ENCODE measurements around the gene ICOS. TPM values are rescaled to one million over a fixed set of nuclear protein-coding genes. Genes with fewer than 3 reads are reported as not detected.

The ICOS gene
- total and polyA plus RNA-seq, 2 of the 4 experiments (the other 2 are of a cell fraction), result not detected

- Histone ChIP-seq H3K79me1 (ENCODE audit: low read depth in 1 of 2, low read length in 2 of 2) (no peaks in the 10 kb centered on the region), H3K27me3 (ENCODE audit: control insufficient read depth, insufficient read depth, low read length) (peaks cover 1% of the 10 kb centered on the region; the same call in 1 of the 2 replicates), H3K18ac (ENCODE audit: low read depth, low read length) (no peak overlapping the region), H3K4ac (ENCODE audit: low read depth, low read length) (no peak overlapping the region), H3K23ac (ENCODE audit: low read depth, low read length) (no peak overlapping the region), H2BK5ac (ENCODE audit: low read depth, low read length, poor library complexity, severe bottlenecking) (no peak overlapping the region), H2AK5ac (ENCODE audit: low read depth, low read length) (no peak overlapping the region), H3K4me2 (ENCODE audit: low read depth, low read length) (no peak overlapping the region), H2BK20ac (ENCODE audit: low read depth, low read length) (no peak overlapping the region), H3K36me3 (ENCODE audit: control insufficient read depth, insufficient read depth, low read length) (no peaks in the 10 kb centered on the region), H4K91ac (ENCODE audit: insufficient read depth, low read depth, low read length) (no peak overlapping the region), H3K14ac (replicated peaks; ENCODE audit: low read depth, low read length) (no peak overlapping the region), H3K4me1 (ENCODE audit: control insufficient read depth, insufficient read depth, low read length) (no peaks in the 10 kb centered on the region), H3K56ac (ENCODE audit: extremely low read depth, insufficient read depth, low read length) (no peak overlapping the region), H2AK9ac (replicated peaks; ENCODE audit: low read depth, low read length, poor library complexity) (no peak overlapping the region), H3K4me3 (ENCODE audit: insufficient read depth, low read depth, low read length) (no peak overlapping the region), H4K5ac (ENCODE audit: low read depth, low read length) (no peak overlapping the region), H2BK120ac (ENCODE audit: low read depth, low read length) (no peak overlapping the region), H3K9me1 (ENCODE audit: insufficient read depth, low read length) (no peaks in the 10 kb centered on the region), H2AFZ (replicated peaks; ENCODE audit: low read length, poor library complexity) (no peak overlapping the region), H3K27ac (ENCODE audit: insufficient read depth, low read length) (no peak overlapping the region), H4K8ac (ENCODE audit: low read depth in 2 of 2, low read length in 2 of 2) (no peak overlapping the region), H3K9ac (ENCODE audit: low read depth, low read length) (no peak overlapping the region), H2BK15ac (ENCODE audit: low read depth, low read length) (no peak overlapping the region), H3K9me3 (ENCODE audit: control insufficient read depth, insufficient read depth, low read length) (no peaks in the 10 kb centered on the region), H4K20me1 (ENCODE audit: insufficient read depth, low read length) (no peaks in the 10 kb centered on the region)
- WGBS, 2 experiments (ENCODE audit: extremely low coverage in 2 of 2, insufficient read length in 1 of 2), result 68% methylated on average over 4 of the region's 4 CpGs; no CpG with 5 or more reads in 1 of the 2 experiments
- DNase-seq (no peak), ATAC-seq (ENCODE audit: low read depth) (no peak)
- ChIA-PET POLR2A (ENCODE audit: unreplicated experiment) (no interaction called here), CTCF (no interaction called here)
- intact Hi-C loops (cut with micrococcal nuclease), result no loop called here
- dilution Hi-C loops (cut with HindIII; ENCODE audit: low sequenced_read_pairs, unreplicated experiment), result no loop called here
- in situ Hi-C loops (cut with MboI; ENCODE audit: low sequenced_read_pairs), result no loop called here
- no TSS peak for BruUV-seq (replicated peaks)
- TF ChIP-seq RAD21 (IDR thresholded peaks at IDR 0.05; ENCODE audit: low read length) (no peak), CTCF (conservative IDR thresholded peaks at IDR 0.05; ENCODE audit: low read depth, low read length) (no peak), SMC3 (IDR thresholded peaks at IDR 0.05; ENCODE audit: low read depth, low read length) (no peak), CHD1 (IDR thresholded peaks at IDR 0.05; ENCODE audit: low read depth, low read length) (no peak), USF2 (IDR thresholded peaks at IDR 0.05; ENCODE audit: low read depth, low read length) (no peak), RFX5 (IDR thresholded peaks at IDR 0.05; ENCODE audit: low read depth, low read length) (no peak), MAFK (IDR thresholded peaks at IDR 0.05; ENCODE audit: low read depth, low read length) (no peak), MAZ (IDR thresholded peaks at IDR 0.05; ENCODE audit: borderline replicate concordance, low read depth, low read length) (no peak)
- TF ChIP-seq, protein P1, sequence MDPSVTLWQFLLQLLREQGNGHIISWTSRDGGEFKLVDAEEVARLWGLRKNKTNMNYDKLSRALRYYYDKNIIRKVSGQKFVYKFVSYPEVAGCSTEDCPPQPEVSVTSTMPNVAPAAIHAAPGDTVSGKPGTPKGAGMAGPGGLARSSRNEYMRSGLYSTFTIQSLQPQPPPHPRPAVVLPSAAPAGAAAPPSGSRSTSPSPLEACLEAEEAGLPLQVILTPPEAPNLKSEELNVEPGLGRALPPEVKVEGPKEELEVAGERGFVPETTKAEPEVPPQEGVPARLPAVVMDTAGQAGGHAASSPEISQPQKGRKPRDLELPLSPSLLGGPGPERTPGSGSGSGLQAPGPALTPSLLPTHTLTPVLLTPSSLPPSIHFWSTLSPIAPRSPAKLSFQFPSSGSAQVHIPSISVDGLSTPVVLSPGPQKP (IDR thresholded peaks at IDR 0.05; ENCODE audit: borderline replicate concordance, low read depth, low read length), result no peak
Observed at GRCh38 chr2:203993011-203993410, 56.4 kb downstream of the ICOS start.

Measured in IMR-90 (cell line).